Right forelimb (tissue), 1 donor: Measurements from ENCODE around the gene L3MBTL2.

Source experiments
- DNase-seq: peaks from one replicate; pipeline ENCODE4 v3.0.0-alpha.2; 2018

The L3MBTL2 gene

GRCh38 chr22:41280065-41280464 lies 75.0 kb downstream of the L3MBTL2 start:
- DNase-seq = no peak

- no peak for DNase-seq
Measured at GRCh38 chr22:41280854-41281253, 75.7 kb downstream of the L3MBTL2 start.
